AG09319 (cell line): ENCODE results near the gene KDM5C.

Experiments
- DNase-seq: peaks from one replicate; pipeline ENCODE4 v3.0.0-alpha.2; 2010; ENCODE audit warnings: low read depth; ENCODE audit errors: extremely low read depth
- TF ChIP-seq, protein P1 (sequence below): IDR thresholded peaks from 2 replicates; pipeline ENCODE4 v1.5.1; 2011; ENCODE audit warnings: low read depth, mild to moderate bottlenecking, inconsistent platforms, low read length, moderate library complexity

KDM5C gene

DNA sequence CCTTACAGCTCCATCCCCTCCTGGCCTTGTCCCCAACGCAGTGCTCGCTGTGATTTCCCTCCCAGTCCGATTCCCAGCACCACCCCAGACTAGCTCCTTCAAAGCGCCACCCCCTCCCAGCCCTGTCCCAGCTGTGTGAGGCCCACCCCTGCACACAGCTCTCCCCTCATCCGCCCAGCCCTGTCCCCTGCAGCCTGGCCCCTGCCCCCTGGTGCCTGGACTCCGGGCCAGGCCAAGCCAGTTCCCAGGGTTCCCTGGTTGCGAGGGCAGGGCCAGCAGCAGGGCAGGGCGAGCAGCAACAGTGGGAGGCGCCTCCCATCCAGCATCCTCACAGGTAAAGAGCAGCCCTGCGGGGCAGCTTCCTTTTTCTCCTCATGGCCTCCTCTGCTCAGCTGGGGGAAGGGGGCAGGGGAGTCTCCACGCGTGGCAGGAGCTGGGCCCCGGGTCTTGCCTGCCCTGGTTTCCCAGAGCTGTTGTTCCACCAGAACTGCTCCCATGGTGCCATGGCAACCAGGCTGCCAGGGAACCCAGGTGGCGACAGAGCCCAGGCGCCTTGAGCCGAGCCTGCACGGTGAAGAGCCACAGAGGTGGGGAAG, 31.5 kb upstream of the KDM5C start:
- DNase-seq: no peak
- TF ChIP-seq, protein P1, sequence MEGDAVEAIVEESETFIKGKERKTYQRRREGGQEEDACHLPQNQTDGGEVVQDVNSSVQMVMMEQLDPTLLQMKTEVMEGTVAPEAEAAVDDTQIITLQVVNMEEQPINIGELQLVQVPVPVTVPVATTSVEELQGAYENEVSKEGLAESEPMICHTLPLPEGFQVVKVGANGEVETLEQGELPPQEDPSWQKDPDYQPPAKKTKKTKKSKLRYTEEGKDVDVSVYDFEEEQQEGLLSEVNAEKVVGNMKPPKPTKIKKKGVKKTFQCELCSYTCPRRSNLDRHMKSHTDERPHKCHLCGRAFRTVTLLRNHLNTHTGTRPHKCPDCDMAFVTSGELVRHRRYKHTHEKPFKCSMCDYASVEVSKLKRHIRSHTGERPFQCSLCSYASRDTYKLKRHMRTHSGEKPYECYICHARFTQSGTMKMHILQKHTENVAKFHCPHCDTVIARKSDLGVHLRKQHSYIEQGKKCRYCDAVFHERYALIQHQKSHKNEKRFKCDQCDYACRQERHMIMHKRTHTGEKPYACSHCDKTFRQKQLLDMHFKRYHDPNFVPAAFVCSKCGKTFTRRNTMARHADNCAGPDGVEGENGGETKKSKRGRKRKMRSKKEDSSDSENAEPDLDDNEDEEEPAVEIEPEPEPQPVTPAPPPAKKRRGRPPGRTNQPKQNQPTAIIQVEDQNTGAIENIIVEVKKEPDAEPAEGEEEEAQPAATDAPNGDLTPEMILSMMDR: no peak

GRCh38 chrX:53255738-53256191, 30.8 kb upstream of the KDM5C start:
- TF ChIP-seq, protein P1: no peak
- no peak for DNase-seq

DNA sequence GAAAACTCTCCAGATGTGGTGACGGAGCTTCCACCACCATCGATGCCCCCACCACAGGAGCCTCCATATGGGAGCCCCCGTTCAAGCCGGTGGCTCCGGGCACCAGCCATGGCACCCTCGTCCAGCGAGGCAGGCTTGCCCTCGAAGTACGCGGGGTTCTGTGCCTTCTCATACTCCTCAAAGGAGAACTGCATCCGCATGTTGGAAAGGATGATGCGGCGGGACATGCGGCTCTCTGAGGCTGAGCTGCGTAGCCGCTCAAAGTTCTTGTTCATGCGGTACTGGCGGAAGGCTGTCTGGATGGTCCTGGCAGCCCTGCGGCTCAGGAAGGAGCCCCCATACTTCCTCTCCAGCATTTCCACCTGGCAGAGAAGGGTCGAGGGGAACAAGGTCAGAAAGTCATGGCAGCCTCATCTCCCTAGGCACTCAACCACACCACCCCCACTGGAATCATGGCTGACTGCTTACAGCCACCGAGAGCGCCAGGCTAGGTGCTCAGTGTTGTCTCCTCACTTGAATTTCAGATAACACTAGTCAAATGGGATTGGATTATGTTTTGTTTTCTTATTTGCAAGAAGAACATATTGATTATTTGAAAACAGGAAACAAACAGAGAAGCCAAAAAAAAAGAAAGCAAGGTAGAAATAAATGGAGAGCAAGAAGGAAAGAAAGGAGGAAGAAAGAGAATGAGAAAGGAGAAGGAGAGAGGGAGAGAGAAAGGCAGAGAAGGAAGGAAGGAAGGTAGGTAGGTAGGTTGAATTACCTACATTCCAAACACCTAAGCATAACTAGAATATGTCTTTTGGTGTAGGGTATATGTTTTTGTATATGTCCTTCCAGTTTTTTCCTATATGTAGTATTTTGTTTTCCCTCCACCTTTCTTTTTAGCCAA, 29.8 kb upstream of the KDM5C start:
- TF ChIP-seq, protein P1: no peak
- no peak for DNase-seq

GRCh38 chrX:53253293-53254020, 28.4 kb upstream of the KDM5C start:
- DNase-seq: no peak
- TF ChIP-seq, protein P1: no peak

GRCh38 chrX:53251307-53251706, 26.3 kb upstream of the KDM5C start:
- TF ChIP-seq, protein P1: no peak
- DNase-seq: peak; percentile 20

DNA sequence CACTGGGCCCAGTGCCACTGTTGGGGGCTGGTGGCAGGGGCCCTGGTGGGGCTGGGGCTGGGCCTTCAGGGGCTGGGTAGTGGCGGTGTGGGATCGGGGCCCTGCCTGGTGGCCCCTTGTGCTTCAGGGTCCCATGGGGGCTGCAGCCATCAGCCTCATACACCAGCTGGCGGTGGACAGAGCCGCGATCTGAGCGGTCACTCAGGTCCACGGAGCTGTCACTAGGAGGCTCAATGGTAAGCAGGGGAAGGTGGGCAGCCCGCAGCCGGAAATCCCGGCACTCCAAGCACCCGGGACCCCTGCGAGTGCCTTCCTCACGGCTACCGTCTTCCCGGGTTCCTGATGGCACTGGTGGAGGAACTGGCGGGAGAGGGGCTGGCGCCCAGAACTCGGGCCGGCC, 25.5 kb upstream of the KDM5C start:
- TF ChIP-seq, protein P1: no peak
- DNase-seq: no peak
